Astrocyte (in vitro differentiated cells and primary cell): ENCODE results near the gene PRMT6.

ENCODE experiments used
- CTCF ChIP-seq: IDR thresholded peaks from 2 replicates; pipeline ENCODE4 v1.5.1; 2011; ENCODE audit warnings: low read depth, mild to moderate bottlenecking, inconsistent platforms, low read length, moderate library complexity; ENCODE audit not compliant: insufficient read depth
- EZH2 ChIP-seq: IDR thresholded peaks from 2 replicates; pipeline ENCODE4 v1.6.1; 2012; ENCODE audit warnings: mild to moderate bottlenecking, low read length, inconsistent platforms; ENCODE audit not compliant: insufficient read depth

GRCh38 chr1:107047602-107048001 is 8.9 kb upstream of the PRMT6 start:
- TF ChIP-seq CTCF (no peak), EZH2 (no peak)
